Hippocampal formation (tissue), 2 donors: Measurements from ENCODE around the gene JAG2.

ENCODE experiments used
- DNase-seq, 2 donors: peaks; one replicate each; lab custom pipeline; 2025; lab: John Stamatoyannopoulos, UW

The JAG2 gene

DNA sequence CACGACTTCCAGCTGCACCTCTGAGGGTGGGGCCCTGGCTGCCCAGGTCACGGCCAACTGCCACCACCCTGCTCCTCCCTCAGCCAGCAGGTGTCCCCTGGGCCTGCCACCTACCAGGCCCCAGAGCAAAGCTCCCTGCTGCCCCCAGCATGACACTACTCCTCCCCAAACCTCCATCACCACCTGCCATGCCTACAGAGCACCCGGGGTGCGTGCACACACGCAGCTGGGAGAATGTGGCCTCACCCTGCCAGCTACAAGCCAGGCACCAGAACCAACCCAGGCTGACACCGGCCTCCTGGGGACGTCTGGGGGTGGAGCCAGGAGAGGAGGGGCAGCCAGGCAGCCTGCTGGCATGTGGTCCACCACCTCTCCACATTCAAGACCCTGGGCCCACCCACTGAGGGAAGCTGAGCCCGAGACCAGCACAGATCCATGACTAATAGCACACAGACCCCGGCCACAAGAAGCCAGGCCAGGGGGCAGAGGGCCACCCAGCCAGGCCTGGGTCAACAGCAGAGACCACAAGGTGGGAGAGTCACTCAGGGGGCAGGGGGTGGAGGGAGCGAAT, 3.4 kb downstream of the JAG2 start:
- no peak for DNase-seq

DNA sequence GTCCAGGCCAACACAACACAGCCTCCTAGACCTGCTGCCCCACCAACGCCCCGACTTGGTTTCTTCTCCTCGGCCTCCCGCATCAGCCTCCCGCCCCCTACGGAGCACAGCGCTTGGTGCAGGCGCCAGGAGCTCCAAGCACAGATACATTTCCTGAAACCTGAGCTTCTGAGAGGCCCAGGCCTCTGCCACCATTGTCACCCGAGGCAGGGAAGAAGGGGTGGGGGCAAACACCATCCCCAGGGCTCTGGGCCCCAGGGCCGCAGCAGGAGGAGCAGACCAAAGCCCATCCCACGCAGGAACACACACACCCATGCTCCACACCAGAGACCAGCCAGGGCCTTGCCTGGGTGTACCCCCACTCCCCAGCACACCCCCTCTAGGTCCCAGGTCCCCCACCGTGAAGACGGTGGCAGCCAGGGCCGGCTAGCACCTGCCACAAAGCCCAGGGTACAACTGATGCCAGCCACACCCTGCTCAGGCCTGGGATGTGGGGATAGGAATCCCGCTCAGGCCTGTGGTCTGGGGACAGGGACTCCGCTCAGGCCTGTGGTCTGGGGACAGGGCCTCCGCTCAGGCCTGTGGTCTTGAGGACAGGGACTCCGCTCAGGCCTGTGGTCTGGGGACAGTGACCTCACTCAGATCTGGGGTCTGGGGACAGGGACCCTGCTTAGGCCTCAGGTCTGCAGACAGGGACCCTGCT, 5.4 kb downstream of the JAG2 start:
- DNase-seq = no peak

DNA sequence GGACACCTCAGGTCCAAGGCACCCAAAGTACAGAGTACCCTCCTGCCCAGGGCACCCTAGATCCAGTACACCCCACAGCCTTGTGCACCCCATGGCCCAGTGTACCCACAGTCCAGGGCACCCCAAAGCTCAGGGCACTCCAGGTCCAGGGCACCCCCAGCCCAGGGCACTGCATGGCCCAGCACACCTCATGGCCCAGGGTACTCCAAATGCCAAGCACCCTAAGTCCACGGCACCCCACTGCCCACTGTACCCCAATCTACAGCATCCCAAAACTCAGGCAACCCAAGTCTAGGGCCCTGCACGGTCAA, 6.0 kb downstream of the JAG2 start:
- DNase-seq = no peak

DNA sequence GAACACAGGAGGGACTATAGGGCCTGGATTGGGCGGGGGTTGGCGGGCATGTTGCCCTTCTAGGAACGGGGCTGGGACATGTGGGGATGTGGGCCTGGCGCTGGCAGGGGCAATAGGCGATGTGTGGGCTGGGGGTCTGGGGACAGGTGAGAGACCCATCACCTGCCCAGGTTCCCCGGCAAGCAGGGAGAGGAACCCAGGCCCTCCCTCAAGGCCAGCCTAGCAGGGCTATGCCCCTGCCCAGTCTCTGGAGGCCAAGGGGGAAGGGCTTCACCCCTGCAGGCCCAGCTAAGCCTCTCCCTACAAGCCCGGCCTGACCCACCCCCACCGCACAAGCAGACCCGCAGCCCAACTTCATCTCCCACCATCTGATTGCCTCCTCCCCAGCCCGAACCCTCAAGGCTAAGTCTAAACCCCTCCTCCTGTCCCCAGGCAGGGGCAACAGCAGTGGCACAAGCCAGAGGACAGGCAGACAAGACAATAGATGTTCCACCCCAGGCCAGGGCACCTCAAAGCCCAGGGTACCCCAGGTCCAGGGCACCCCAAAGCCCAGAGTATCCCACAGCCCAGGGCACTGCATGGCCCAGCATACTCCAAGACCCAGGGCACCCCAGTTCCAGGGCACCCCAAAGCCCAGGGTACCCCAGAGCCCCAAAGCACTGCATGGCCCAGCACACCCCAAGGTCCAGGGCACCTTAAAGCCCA, 6.5 kb downstream of the JAG2 start:
- DNase-seq = no peak

DNA sequence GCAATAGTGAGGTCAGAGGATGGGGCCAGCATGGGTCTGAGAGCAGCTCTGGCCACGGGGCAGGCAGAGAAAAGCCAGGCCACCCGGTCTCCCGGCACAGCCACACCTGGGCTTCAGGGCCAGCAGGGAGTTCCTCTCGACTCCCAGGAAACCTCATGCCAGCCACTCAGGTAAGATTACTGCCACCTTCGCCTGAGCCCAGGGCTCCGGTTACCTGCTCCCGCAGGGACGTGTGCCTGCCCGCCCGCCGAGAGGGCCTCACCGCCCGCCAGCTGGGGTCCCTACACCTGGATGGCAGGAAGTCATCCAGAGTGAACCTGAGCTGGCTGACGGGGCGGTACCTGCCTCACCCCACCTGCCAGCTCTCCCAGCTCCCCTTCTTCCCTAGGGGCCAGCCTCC, 7.3 kb downstream of the JAG2 start:
- DNase-seq = no peak

DNA sequence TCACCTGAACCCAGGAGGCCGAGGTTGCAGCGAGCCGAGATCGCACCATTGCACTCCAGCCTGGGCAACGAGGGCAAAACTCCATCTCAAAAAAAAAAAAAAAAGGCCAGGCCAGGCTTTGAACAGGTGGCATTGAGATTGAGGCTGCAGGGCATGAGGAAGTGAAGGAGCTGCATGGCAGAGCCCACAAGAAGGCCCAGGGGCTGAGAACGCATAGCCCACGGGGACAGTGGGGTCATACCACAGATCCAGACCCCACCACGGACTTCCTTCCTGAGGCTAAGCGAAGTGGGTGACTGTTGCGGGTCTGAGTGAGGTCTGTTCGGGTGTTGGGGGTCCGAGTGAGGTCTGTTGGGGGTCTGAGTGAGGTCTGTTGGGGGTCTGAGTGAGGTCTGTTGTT, 7.8 kb downstream of the JAG2 start:
- no peak for DNase-seq

DNA sequence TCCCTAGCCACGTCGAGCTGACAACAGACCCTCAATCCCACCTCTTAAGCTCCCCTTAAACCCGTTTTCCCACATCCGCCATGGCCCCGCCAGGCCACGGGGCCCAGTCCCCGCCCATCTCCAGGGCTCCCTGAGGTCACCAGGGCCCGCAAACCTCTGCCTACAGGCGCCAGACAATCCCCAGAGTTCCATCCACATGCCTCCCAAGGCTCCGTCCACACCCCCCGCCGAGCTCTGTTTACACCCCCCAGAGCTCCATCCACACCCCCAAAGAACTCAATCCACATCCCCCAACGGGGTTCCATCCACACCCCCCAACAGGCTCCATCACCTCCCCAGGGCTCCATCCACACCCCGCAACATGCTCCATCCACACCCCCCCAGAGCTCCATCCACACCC, 9.2 kb downstream of the JAG2 start:
- DNase-seq = no peak

DNA sequence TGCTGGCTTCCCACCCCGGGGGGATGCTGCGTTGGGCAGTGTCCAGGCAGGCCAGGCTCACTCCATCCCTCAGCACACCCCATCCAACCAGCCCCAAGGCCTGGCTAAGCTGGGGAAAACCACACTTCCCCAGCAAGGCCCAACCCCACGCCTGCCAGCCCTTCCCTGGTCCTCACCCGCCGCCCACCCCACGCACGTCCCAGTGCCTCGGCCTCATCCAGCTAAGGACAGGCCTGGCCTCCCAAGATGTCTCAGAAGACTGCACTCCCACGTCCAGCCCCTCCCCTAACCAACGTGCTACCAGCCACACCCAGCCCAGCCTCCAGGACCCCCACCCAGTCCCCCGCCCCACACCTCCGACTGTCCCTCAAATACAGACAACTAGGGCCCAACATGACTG, 9.8 kb downstream of the JAG2 start:
- DNase-seq = no peak

DNA sequence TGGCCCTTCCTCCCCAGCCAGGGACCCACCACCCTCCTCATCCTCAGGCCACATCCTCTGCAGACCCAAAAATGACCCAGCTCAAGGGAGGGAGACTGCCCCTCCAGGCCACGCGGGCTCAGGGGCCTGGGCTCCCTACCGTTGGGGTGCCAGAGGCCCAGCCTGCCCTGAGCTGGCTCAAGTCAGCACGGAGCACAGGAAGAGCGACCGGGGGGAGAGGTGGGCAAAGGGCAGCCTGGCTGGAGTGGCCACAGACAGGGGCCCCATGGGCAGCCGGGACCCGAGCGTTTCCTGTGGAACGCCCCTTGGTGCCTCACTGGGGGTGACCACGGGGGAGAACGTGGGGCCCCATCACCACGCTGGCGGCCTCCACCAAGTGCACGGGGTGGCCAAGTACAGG, 10.7 kb downstream of the JAG2 start:
- DNase-seq = no peak

DNA sequence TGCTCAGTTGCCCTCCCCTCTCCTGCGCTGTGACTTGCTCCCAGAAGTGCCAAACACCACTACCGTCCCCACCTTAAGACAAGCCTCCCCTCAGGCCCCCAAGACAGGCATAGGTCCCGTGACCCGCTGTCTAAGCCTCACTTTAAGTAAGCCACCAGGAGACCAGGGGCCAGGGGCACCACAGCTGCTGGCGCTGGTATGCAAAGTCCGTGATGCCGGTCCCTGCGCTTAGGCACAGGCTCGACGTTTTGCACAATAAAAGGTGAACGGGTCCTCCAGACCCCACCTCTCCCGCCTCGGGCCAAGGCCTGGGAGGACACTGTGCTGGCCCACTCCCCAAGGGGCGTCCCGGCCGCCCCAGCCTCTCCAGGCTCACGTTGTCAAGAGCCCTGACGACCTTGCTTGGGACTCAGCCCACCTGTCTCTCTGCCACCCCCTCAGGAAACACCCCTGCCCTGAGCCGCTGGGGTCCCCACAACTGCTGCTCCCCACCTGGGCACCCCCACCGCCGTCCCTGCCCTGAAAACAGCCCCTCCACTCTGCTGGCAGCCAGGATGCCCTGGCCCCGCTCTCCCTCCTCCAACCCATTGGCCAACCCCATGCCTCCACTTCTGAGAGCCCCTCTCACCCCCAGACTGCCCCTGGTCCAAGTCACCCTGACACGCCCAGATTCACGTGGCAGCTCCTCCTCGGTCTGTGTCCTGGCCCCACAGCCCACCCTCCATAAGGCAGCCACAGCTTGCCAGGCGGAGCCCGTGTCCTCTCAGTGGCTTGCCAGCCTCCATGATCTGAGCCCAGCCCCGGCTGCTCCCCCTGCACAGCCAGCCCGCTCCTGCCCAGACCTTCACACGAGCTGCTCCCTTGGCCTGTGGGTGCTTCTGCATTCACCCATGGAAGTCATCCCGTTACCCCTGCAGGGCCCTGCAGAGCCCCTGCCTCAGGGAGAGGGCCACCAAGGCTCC, 11.9 kb downstream of the JAG2 start:
- DNase-seq = no peak

DNA sequence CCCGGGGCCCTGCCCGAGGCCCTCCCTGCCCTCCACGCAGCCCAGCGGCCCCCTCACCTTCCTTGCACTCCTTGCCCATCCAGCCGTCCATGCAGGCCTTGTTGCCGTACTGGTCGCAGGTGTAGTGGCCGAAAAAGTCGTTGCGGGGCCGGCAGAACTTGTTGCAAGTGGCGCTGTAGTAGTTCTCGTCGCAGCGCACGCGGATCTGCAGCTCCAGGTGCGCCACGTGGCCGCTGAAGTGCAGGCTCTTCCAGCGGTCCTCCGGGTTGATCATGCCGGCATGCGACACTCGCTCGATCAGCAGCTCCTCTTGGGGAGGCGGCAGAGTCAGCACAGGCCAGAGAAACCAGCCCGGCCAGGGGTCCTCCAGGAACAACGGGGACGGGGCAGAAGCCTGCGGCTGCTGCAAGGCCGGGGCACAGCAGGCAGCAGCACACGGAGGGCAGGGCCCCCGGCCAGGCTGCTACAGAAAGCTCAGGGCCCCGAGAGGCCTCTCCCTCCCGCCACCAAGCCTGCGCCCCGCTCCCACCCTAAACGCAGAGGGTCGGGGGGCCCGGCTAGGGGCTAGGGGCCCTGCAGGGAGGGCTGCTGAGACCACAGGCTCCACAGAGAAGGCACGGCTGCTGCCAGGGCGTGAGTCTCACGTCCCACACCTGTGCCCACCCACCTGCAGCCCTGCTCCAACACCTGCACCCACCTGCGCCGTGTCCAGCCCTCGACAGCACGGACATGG, 12.7 kb downstream of the JAG2 start:
- DNase-seq = no peak

DNA sequence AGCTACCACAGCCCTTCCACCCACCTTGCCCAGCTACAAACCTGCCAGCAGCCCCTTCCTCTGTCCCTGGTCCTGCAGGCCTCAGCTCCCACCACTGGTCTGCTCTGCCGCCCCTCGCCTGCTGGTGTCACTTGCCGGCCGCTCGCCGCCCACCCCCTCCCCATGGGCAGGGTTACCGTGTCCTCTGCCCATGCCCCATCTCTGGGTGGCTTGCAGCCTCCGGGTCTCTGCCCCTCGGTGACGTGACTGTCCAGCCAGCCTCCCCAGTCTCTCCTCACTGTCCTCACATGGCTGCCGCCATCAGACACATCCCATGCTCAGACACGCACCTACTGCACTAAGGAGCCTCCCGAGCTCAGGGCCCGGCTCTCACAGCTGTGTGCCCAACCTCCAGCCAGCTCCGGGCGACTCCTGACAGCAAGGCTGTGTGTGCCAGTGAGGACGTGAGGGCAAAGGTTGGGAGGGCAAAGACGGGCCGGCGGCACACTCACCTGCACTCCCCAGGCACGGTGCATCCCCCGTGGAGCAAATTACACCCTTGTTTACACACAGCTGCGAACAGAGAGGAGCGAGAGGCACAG, 13.4 kb downstream of the JAG2 start:
- no peak for DNase-seq

DNA sequence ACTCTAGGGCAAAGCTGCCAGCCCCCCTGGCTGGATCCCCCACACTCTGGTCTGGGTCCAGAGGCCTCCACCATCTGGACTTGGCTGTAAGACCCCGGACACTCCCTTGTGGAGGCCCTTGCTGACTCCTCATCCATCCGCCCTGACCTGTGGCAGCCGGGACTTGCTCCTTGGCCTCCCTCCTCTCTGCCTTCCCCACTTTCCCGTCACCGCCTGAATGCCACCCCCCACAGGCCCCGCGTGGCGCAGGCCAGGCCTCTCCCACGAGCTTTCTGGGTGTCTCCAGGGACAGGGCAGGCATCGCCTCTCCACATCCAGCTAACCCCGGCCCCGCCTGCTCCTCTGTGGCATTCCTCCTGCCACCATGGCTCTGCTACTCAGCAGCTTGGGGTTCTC, 14.1 kb downstream of the JAG2 start:
- no peak for DNase-seq

DNA sequence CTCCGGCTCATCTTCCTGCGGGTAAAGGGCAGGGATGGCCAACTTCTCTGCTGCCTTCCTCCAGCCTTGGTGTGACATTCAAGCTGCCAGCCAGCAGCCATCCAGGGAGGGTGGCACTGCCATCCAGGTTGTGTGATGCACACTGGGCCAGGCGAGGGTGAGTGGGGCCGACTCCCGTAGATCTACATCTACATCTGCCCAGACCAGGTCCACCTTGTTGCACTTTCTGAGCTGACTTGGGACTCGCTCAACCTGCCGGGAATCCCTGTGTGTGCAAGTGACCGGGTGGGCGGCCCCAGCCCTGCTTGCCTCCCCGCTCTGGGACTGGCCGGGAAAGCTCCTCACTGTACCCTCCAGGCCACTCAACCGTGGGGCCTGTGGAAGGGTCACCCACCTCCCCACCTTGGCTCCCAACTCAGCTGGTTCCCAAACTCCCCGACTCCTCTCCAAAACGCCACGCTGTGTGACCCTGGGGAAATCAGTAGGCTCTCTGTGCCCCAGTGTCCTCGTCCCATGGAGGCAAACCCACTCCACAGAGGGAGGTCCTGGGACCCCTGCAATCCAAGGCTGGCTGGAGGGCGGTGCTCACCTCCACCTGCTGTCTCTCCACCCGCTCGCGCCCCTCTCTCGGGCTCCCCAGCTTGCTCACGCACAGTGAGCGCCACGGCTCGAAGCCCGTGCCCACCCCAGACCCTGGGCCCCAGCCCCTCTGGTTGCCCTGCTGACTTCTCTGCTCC, 14.7 kb downstream of the JAG2 start:
- no peak for DNase-seq

DNA sequence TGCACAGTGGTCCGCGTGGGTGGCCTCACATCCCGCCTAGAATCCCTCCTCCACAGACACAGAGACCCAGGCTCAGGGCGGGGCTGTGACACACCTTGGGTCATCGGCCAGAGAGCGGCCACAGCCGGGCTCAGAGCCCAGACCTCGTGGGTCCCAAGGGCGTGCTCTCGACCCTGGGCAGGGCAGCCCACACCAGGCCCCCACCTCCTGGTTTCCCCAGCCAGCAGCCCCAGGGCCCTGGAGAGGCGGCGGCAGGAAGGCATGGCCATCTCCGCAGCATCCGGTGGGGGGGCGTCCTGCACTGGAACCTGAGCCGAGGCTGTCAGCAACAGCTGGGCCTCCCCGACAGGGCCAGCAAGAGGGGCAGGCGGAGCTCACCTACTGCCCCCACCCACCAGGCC, 15.2 kb downstream of the JAG2 start:
- no peak for DNase-seq

DNA sequence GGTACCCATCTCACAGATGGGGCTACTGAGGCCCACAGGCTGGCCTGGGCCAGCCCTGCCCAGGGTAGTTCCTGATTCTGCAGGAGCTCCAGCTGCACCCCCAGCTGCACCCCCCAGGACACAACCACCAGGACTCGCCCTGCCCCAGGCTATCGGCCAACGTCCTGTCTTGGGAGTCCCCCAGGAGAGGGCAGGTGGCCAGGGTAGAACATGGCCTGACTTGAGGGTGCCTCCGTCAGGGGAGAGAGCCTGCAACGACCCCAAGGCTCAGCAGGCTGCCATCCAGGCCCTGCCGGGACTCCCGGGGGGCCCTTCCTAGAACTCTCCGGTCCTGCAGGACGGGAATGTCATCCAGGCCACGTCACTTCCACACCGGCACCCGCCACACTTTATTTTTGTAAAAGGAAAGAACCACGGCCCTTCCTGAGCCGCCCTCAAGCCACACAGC, 15.8 kb downstream of the JAG2 start:
- no peak for DNase-seq

DNA sequence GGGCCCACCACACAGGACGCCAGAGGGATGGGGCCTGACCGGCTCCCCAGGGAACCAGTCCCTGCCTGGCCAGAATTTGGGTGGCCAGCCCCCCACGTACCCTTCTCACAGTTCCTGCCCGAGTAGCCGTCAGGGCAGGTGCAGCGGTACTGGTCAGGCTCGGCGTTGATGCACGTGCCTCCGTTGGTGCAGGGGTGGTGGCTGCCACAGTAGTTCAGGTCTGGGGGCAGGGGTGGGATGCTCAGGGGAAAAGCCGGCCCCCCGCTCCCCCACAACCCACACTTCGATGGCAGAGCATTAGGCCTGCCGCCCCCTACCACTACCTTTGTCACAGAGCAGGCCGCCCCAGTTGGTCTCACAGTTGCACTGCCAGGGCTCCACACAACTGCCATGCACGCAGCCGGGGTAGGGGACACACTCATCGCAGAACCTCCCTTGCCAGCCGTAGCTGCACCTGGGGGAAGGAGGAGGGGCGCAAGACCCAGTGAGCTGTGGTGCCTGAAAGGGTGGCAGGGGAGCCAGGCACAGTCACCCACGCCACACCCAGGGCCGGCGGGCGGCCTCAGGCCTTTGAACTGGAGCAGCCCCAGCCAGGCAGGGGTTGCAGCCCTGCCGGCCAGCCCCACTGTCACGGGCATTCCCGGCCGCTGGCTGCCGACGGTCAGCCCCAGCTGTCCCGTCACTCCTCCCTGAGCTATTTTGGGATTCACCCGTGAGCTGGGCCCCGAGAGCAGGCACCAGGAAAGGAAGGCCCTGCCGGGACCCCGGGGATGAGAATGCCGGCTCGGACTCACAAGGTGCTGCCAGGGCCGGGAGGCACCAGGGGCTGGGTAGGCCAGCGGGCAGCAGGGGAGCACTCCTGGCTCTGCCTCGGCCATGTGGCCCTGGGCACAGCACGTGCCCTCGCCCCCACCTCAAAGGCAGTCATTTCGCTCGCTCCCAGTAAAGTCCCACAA, 16.5 kb downstream of the JAG2 start:
- DNase-seq = no peak

DNA sequence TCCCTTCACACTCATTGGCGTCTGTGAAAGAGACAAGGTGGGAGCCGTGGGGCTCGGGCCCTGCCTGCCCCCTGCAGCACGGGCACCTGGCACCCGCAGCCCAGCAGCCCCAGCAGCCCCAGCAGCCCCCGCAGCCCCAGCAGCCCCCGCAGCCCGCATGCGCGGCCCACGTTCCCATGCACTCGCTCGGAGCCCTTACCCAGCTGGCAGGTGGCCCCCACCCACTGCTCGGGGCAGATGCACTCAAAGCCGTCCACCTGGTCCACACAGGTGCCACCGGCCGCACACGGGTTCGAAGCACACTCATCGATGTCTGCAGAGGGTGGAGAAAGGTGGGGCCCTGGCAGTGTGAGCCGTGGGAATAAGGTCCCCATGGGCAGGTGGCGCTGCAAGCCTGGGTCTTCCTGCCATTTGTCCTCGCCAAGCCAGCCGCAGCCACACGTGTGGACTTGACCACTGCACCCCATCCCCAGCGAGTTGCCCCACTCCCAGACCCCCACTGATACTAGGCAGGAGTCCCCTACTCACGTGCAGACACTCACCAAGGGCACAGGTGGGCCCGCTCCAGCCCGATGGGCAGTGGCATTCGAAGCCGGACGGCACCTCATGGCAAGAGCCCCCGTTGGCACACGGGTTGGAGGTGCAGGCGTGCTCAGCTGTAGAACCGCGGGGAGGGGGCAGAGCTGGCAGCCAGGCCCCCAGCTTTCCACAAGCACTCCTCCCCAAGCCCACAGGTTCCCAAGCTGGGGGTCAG, 17.3 kb downstream of the JAG2 start:
- no peak for DNase-seq
